Effector memory CD8-positive, alpha-beta T cell (primary cell): ENCODE data around the gene DYDC1.

Experiments
- ATAC-seq: fragments of 150-1000 bp; cut with Tn5 transposase; replicated peaks from 2 replicates; pipeline ENCODE4 v1.10.0; 2021; ENCODE audit warnings: mild to moderate bottlenecking, moderate library complexity
- DNase-seq, 3 experiments: peaks; one replicate each; pipeline ENCODE4 v3.0.0; 2021
- H3K27ac Mint-ChIP-seq, 2 donors: one replicate each; pipeline ENCODE4 v1.8.0; 2022; ENCODE audit warnings: mild to moderate bottlenecking in 2 of 2, mixed read lengths in 2 of 2, moderate library complexity in 2 of 2
- H3K27me3 Mint-ChIP-seq, 2 donors: one replicate each; pipeline ENCODE4 v1.8.0; 2022; ENCODE audit warnings: mixed read lengths in 2 of 2
- H3K36me3 Mint-ChIP-seq: one replicate; pipeline ENCODE4 v1.8.0; 2022; ENCODE audit warnings: mild to moderate bottlenecking, moderate library complexity, mixed read lengths; ENCODE audit not compliant: insufficient read depth
- H3K4me1 Mint-ChIP-seq, 2 donors: one replicate each; pipeline ENCODE4 v1.8.0; 2022; ENCODE audit warnings: low read depth in 2 of 2, mixed read lengths in 2 of 2
- H3K4me3 Mint-ChIP-seq, 2 donors: one replicate each; pipeline ENCODE4 v1.8.0; 2022; ENCODE audit warnings: mild to moderate bottlenecking in 2 of 2, mixed read lengths in 2 of 2, moderate library complexity in 2 of 2
- H3K9me3 Mint-ChIP-seq, 2 donors: one replicate each; pipeline ENCODE4 v1.8.0; 2022; ENCODE audit warnings: mixed read lengths in 2 of 2

DYDC1 gene

DNA sequence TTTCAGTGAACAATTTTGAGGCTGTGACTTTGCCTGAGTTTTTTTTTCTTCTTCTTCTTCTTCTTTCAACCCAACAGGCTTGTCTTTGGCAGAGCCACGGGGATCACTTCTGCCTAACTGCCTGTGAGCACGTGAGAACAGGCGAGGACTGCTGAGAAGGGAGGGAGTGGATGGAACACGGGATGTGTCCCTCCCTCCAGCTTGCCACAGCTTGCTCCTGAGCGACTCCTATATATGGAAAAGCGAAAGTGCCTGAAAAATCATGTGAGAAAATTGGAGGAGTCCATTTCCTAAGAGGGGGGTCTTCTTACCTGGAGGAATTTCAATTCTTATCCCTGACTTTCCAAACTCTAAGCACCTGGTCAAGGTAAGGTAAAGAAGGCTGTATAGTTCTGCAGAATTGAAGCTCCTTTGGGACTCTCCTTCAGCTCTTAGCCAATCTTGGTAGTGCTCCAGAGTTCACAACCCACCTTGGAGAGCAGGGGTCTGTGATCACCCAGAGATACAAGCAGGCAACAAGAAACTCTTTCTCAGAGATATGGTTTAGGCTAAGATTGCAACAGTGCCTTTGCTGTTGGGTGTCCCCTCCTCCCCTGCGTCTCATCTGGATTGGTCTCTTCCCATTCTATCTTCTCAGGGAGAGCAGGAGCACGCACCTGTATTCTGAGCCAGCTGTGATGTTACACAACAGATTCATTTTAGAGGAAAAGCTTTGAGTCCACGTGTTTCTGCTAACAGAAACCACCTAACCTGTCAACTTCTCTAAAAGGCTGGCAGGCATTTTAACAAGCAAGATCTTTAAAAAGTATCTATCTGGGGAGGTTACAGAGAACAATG lies 66.9 kb downstream of the DYDC1 start, which contains the start of gene MAT1A:
Gene MAT1A (minus strand): TSS at position 208 of the 837 bp plus-strand sequence. CDS start 235 bp downstream, outside the sequence.
- no peak for ATAC-seq
- peaks cover 0 to 2% of the 10 kb centered on the region in 2 donors for H3K4me1 Mint-ChIP-seq
- H3K27me3 Mint-ChIP-seq: peaks cover 41 to 48% of the 10 kb centered on the region in 2 donors
- no peak for DNase-seq
- no peaks in the 10 kb centered on the region for H3K9me3 Mint-ChIP-seq
- H3K36me3 Mint-ChIP-seq: no peaks in the 10 kb centered on the region
- no peak within 1 kb of the TSS for H3K4me3 Mint-ChIP-seq
- no peak within 1 kb of the TSS for H3K27ac Mint-ChIP-seq

DNA sequence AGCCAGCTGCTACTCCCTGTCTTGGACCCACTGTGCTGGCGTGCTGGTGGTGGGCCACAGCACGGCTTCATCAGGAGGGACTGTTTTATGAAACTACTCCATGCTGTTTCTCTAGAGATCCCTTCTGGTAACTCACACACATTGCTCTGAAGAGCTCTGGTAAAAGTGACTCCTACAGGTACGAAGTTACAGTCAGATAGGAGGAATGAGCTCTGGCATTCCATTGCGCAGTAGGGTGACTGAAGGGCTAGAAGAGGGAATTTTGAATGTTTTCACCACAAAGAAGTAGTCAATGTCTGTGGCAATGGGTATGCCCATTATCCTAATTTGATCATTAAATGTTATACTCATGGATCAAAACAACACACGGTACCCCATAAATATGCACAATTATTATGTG lies 67.7 kb downstream of the DYDC1 start:
- Mint-ChIP-seq H3K36me3 (no peaks in the 10 kb centered on the region), H3K27me3 (peaks cover 36 to 44% of the 10 kb centered on the region in 2 donors)
- no peak for ATAC-seq

More for the DNA sequence above, 67.7 kb downstream of the DYDC1 start:
- no peak overlapping the region for H3K27ac Mint-ChIP-seq
- DNase-seq: no peak
- peaks cover 0 to 2% of the 10 kb centered on the region in 2 donors for H3K4me1 Mint-ChIP-seq
- H3K9me3 Mint-ChIP-seq: no peaks in the 10 kb centered on the region
- H3K4me3 Mint-ChIP-seq: no peak overlapping the region
